SK-N-SH (cell line): ENCODE results near the gene FBXL7. TPM values are rescaled to one million over a fixed set of nuclear protein-coding genes. Genes with fewer than 3 reads are reported as not detected.

Experiments
- CTCF ChIA-PET: fragments of 300-600, 350-600 bp; formaldehyde crosslinking; extraction: SDS; loops from one replicate; lab custom pipeline; 2021; lab: Yijun Ruan, JAX
- POLR2A ChIA-PET: fragments of 350-600 bp; sonication (Branson Sonifier 250); formaldehyde crosslinking; extraction: SDS; loops from one replicate; lab custom pipeline; 2020; ENCODE audit warnings: antibody characterized with exemption, inconsistent platforms; lab: Yijun Ruan, JAX
- DNase-seq: peaks from one replicate; pipeline ENCODE4 v3.0.0; 2012
- H2AFZ ChIP-seq: fragments of 200-600 bp; sonication (generic); 2 replicates; pipeline ENCODE4 v1.8.1; 2016; ENCODE audit warnings: antibody characterized with exemption, mild to moderate bottlenecking, low read depth
- H3F3A ChIP-seq: fragments of 200-600 bp; sonication (generic); replicated peaks from 2 replicates; pipeline ENCODE3; 2016; ENCODE audit warnings: antibody characterized with exemption, mild to moderate bottlenecking; ENCODE audit not compliant: insufficient read depth
- H3K27ac ChIP-seq, 2 experiments: fragments of 200-500 bp in 1 of 2; fragments of 200-600 bp in 1 of 2; sonication (Bioruptor generic) in 1 of 2; sonication (generic), shearing (Covaris generic) in 1 of 2; 2 replicates each; pipeline versions ENCODE4 v1.5.1 to v1.6.1; 2014 to 2016; ENCODE audit warnings: low read depth in 2 of 2, inconsistent platforms in 1 of 2, low read length in 1 of 2, mild to moderate bottlenecking in 1 of 2, mixed read lengths in 1 of 2
- H3K27me3 ChIP-seq: fragments of 200-600 bp; sonication (generic), shearing (Covaris generic); 2 replicates; pipeline ENCODE4 v1.6.1; 2016; ENCODE audit warnings: mixed run types; ENCODE audit not compliant: insufficient read depth
- H3K36me3 ChIP-seq, 2 experiments: fragments of 200-500 bp in 1 of 2; fragments of 200-600 bp in 1 of 2; sonication (Bioruptor generic) in 1 of 2; sonication (generic) in 1 of 2; replicated peaks in 1 of 2; 2 replicates each; pipeline versions ENCODE3 to v1.5.1; 2014 to 2016; ENCODE audit warnings: low read length in 1 of 2, mild to moderate bottlenecking in 1 of 2; ENCODE audit not compliant: insufficient read depth in 2 of 2, control insufficient read depth in 1 of 2
- H3K4me1 ChIP-seq, 2 experiments: fragments of 200-500 bp in 1 of 2; fragments of 200-600 bp in 1 of 2; sonication (Bioruptor generic) in 1 of 2; sonication (generic), shearing (Covaris generic) in 1 of 2; 2 replicates each; pipeline versions ENCODE4 v1.5.1 to v1.6.1; 2014 to 2016; ENCODE audit warnings: low read depth in 1 of 2, low read length in 1 of 2, mixed run types in 1 of 2; ENCODE audit not compliant: insufficient read depth in 2 of 2, control insufficient read depth in 1 of 2
- H3K4me2 ChIP-seq: fragments of 200-600 bp; sonication (generic), shearing (Covaris generic); 2 replicates; pipeline ENCODE4 v1.6.1; 2017; ENCODE audit warnings: mixed run types
- H3K4me3 ChIP-seq, 2 experiments: fragments of 200-500 bp in 1 of 2; fragments of 200-600 bp in 1 of 2; sonication (Bioruptor generic) in 1 of 2; sonication (generic), shearing (Covaris generic) in 1 of 2; 2 replicates each; pipeline versions ENCODE4 v1.5.1 to v1.8.1; 2014 to 2016; ENCODE audit warnings: low read depth in 2 of 2, inconsistent platforms in 1 of 2, low read length in 1 of 2, mild to moderate bottlenecking in 1 of 2, mixed read lengths in 1 of 2, moderate library complexity in 1 of 2
- H3K79me2 ChIP-seq: fragments of 200-600 bp; sonication (generic); 2 replicates; pipeline ENCODE4 v1.8.1; 2017; ENCODE audit warnings: mild to moderate bottlenecking; ENCODE audit not compliant: insufficient read depth
- H3K9ac ChIP-seq: fragments of 200-600 bp; sonication (generic); 2 replicates; pipeline ENCODE4 v1.6.1; 2017; ENCODE audit warnings: mixed run types
- H3K9me2 ChIP-seq: fragments of 200-600 bp; sonication (generic); 2 replicates; pipeline ENCODE4 v1.6.1; 2017; ENCODE audit warnings: mixed run types
- H3K9me3 ChIP-seq: fragments of 200-600 bp; sonication (generic); 2 replicates; pipeline ENCODE4 v1.6.1; 2017; ENCODE audit warnings: mixed run types, mild to moderate bottlenecking, moderate library complexity
- H4K20me1 ChIP-seq: fragments of 200-600 bp; sonication (generic); 2 replicates; pipeline ENCODE4 v1.6.1; 2017; ENCODE audit warnings: mild to moderate bottlenecking, mixed run types; ENCODE audit not compliant: insufficient read depth
- ELF1 ChIP-seq: IDR thresholded peaks from 2 replicates; pipeline ENCODE4 v1.4.0; 2012
- FOXJ3 ChIP-seq: sonication (generic); formaldehyde crosslinking; IDR thresholded peaks from 2 replicates; pipeline ENCODE4 v1.5.1; 2020; ENCODE audit warnings: mild to moderate bottlenecking, missing genetic modification reagents
- JUND ChIP-seq: IDR thresholded peaks from 2 replicates; pipeline ENCODE4 v1.4.0; 2012
- NFIC ChIP-seq: IDR thresholded peaks from 2 replicates; pipeline ENCODE4 v1.4.0; 2012; ENCODE audit warnings: borderline replicate concordance
- NRF1 ChIP-seq: IDR thresholded peaks from 2 replicates; pipeline ENCODE4 v1.6.1; 2012; ENCODE audit warnings: low read depth, mild to moderate bottlenecking, low read length
- POLR2AphosphoS5 ChIP-seq: IDR thresholded peaks from 2 replicates; pipeline ENCODE4 v1.6.1; 2012; ENCODE audit warnings: low read depth, low read length
- RCOR1 ChIP-seq: fragments of 150-350 bp; IDR thresholded peaks from 2 replicates; pipeline ENCODE4 v1.6.1; 2017; ENCODE audit warnings: antibody characterized with exemption, low read length
- RXRA ChIP-seq: IDR thresholded peaks from 2 replicates; pipeline ENCODE4 v1.4.0; 2012; ENCODE audit warnings: low read depth, mild to moderate bottlenecking, borderline replicate concordance
- TAF1 ChIP-seq: IDR thresholded peaks from 2 replicates; pipeline ENCODE4 v1.6.1; 2012; ENCODE audit warnings: low read depth, mild to moderate bottlenecking, low read length, moderate library complexity, borderline replicate concordance
- TEAD4 ChIP-seq: IDR thresholded peaks from 2 replicates; pipeline ENCODE4 v1.4.0; 2012; ENCODE audit warnings: mild to moderate bottlenecking, borderline replicate concordance; ENCODE audit not compliant: insufficient read depth
- WGBS: methylation state at CpG from one replicate; pipeline ENCODE4 v1.1.6; 2017; ENCODE audit warnings: low lambda C conversion rate; 5-methylcytosine and 5-hydroxymethylcytosine counted together
- polyA plus RNA-seq, 3 experiments: library from polyadenylated mRNA; depleted of rRNA; stranded (reverse); fragments of >200 nt; gene quantifications; 2 replicates each; pipeline ENCODE4 v1.2.3, GENCODE V29; 2012
- TF ChIP-seq, protein P1 (sequence below): IDR thresholded peaks from 2 replicates; pipeline ENCODE4; 2012
- TF ChIP-seq, protein P2 (sequence below): IDR thresholded peaks from 2 replicates; pipeline ENCODE4 v1.4.0; 2012; ENCODE audit warnings: low read depth, borderline replicate concordance
- TF ChIP-seq, protein P3 (sequence below): fragments of 150-350 bp; IDR thresholded peaks from 2 replicates; pipeline ENCODE4 v1.6.1; 2017; ENCODE audit warnings: antibody characterized with exemption, low read length, low read depth, borderline replicate concordance
- TF ChIP-seq, protein P4 (sequence below): fragments of 200-600 bp; sonication (generic); IDR thresholded peaks from 2 replicates; pipeline ENCODE4 v1.6.1; 2017; ENCODE audit warnings: antibody characterized with exemption, mild to moderate bottlenecking, moderate library complexity
- TF ChIP-seq, protein P5 (sequence below): IDR thresholded peaks from 2 replicates; pipeline ENCODE4 v1.4.0; 2012; ENCODE audit warnings: low read depth, borderline replicate concordance

Gene FBXL7
- polyA plus RNA-seq, 1 of the 3 experiments (the other 2 are of a cell fraction), result 7.0 TPM

DNA sequence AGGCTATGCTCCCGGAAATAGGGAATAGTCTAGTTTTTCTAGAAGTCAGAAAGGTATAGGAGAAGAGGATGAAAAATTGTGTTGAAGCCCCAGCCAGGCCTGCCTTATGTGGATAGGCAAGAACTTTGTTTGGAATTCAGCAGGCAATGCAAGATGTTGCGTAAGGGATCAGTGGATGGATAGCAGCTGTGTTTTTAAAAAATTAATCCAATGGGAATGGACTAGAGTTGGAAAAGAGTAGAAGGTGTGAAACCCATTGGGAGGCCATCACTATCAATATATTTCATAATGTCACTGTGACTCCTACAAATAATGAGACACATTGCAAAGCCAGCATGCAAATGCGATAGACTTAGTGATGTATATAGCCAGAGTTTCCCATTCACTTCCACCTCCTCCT, 397.7 kb downstream of the FBXL7 start:
- Histone ChIP-seq H3K4me3 (no peak overlapping the region), H3K79me2 (no peaks in the 10 kb centered on the region), H2AFZ (no peak overlapping the region), H3K9me3 (no peaks in the 10 kb centered on the region), H3K27me3 (no peaks in the 10 kb centered on the region), H3K36me3 (no peaks in the 10 kb centered on the region), H3F3A (no peaks in the 10 kb centered on the region), H3K9me2 (no peaks in the 10 kb centered on the region), H3K4me1 (no peaks in the 10 kb centered on the region), H4K20me1 (no peaks in the 10 kb centered on the region), H3K27ac (no peak overlapping the region), H3K9ac (no peak overlapping the region), H3K4me2 (no peak overlapping the region)
- ChIA-PET CTCF (no interaction called here), POLR2A (no interaction called here)
- 86% methylated on average over 3 of the region's 3 CpGs for WGBS
- no peak for DNase-seq
- TF ChIP-seq, protein P1, sequence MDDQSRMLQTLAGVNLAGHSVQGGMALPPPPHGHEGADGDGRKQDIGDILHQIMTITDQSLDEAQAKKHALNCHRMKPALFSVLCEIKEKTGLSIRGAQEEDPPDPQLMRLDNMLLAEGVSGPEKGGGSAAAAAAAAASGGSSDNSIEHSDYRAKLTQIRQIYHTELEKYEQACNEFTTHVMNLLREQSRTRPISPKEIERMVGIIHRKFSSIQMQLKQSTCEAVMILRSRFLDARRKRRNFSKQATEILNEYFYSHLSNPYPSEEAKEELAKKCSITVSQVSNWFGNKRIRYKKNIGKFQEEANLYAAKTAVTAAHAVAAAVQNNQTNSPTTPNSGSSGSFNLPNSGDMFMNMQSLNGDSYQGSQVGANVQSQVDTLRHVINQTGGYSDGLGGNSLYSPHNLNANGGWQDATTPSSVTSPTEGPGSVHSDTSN, result no peak
- TF ChIP-seq POLR2AphosphoS5 (no peak), RXRA (no peak), JUND (no peak), NRF1 (no peak), ELF1 (no peak), RCOR1 (no peak), FOXJ3 (CRISPR knock-in tag) (no peak), TEAD4 (no peak), NFIC (no peak), TAF1 (no peak)
- TF ChIP-seq, protein P2, sequence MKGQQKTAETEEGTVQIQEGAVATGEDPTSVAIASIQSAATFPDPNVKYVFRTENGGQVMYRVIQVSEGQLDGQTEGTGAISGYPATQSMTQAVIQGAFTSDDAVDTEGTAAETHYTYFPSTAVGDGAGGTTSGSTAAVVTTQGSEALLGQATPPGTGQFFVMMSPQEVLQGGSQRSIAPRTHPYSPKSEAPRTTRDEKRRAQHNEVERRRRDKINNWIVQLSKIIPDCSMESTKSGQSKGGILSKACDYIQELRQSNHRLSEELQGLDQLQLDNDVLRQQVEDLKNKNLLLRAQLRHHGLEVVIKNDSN, result no peak
- TF ChIP-seq, protein P3, sequence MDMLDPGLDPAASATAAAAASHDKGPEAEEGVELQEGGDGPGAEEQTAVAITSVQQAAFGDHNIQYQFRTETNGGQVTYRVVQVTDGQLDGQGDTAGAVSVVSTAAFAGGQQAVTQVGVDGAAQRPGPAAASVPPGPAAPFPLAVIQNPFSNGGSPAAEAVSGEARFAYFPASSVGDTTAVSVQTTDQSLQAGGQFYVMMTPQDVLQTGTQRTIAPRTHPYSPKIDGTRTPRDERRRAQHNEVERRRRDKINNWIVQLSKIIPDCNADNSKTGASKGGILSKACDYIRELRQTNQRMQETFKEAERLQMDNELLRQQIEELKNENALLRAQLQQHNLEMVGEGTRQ, result no peak

DNA sequence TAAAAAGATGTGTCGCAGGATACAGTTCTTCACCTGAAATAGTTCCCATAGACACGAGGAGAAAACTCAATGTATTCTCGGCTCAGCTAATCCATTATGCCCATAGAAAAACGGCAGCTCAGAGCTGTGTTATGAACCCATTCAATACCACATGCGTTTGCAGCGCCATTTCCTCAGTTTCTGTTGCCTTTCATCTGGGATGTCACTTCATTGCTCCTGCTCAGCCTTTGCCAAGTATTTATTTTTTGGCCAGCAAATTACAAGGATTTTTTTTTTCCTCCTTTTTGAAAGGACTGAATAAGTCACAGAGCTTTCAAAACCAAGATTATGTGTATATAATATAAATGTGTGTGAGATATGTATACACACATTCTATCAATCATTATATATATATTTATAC, 398.7 kb downstream of the FBXL7 start:
- Histone ChIP-seq H3K79me2 (no peaks in the 10 kb centered on the region), H4K20me1 (no peaks in the 10 kb centered on the region), H3K4me1 (no peaks in the 10 kb centered on the region), H3K9me2 (no peaks in the 10 kb centered on the region), H3F3A (no peaks in the 10 kb centered on the region), H3K27ac (no peak overlapping the region), H3K9ac (no peak overlapping the region), H2AFZ (no peak overlapping the region), H3K4me2 (no peak overlapping the region), H3K27me3 (no peaks in the 10 kb centered on the region), H3K9me3 (no peaks in the 10 kb centered on the region), H3K36me3 (no peaks in the 10 kb centered on the region), H3K4me3 (no peak overlapping the region)
- TF ChIP-seq, protein P4, sequence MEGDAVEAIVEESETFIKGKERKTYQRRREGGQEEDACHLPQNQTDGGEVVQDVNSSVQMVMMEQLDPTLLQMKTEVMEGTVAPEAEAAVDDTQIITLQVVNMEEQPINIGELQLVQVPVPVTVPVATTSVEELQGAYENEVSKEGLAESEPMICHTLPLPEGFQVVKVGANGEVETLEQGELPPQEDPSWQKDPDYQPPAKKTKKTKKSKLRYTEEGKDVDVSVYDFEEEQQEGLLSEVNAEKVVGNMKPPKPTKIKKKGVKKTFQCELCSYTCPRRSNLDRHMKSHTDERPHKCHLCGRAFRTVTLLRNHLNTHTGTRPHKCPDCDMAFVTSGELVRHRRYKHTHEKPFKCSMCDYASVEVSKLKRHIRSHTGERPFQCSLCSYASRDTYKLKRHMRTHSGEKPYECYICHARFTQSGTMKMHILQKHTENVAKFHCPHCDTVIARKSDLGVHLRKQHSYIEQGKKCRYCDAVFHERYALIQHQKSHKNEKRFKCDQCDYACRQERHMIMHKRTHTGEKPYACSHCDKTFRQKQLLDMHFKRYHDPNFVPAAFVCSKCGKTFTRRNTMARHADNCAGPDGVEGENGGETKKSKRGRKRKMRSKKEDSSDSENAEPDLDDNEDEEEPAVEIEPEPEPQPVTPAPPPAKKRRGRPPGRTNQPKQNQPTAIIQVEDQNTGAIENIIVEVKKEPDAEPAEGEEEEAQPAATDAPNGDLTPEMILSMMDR, result no peak
- TF ChIP-seq, protein P5, sequence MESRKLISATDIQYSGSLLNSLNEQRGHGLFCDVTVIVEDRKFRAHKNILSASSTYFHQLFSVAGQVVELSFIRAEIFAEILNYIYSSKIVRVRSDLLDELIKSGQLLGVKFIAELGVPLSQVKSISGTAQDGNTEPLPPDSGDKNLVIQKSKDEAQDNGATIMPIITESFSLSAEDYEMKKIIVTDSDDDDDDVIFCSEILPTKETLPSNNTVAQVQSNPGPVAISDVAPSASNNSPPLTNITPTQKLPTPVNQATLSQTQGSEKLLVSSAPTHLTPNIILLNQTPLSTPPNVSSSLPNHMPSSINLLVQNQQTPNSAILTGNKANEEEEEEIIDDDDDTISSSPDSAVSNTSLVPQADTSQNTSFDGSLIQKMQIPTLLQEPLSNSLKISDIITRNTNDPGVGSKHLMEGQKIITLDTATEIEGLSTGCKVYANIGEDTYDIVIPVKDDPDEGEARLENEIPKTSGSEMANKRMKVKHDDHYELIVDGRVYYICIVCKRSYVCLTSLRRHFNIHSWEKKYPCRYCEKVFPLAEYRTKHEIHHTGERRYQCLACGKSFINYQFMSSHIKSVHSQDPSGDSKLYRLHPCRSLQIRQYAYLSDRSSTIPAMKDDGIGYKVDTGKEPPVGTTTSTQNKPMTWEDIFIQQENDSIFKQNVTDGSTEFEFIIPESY, result no peak
- TF ChIP-seq, protein P3, result no peak
- 87% methylated on average over 6 of the region's 6 CpGs for WGBS
- CTCF ChIA-PET, result no interaction called here
- POLR2A ChIA-PET, result no interaction called here
- DNase-seq, result no peak
